ENCODE results near the gene PALD1. TPM values are rescaled to one million over a fixed set of nuclear protein-coding genes. Genes with fewer than 3 reads are reported as not detected.

The PALD1 gene
- total RNA-seq, 1 experiment from 2014 or later = 1.8 TPM

DNA sequence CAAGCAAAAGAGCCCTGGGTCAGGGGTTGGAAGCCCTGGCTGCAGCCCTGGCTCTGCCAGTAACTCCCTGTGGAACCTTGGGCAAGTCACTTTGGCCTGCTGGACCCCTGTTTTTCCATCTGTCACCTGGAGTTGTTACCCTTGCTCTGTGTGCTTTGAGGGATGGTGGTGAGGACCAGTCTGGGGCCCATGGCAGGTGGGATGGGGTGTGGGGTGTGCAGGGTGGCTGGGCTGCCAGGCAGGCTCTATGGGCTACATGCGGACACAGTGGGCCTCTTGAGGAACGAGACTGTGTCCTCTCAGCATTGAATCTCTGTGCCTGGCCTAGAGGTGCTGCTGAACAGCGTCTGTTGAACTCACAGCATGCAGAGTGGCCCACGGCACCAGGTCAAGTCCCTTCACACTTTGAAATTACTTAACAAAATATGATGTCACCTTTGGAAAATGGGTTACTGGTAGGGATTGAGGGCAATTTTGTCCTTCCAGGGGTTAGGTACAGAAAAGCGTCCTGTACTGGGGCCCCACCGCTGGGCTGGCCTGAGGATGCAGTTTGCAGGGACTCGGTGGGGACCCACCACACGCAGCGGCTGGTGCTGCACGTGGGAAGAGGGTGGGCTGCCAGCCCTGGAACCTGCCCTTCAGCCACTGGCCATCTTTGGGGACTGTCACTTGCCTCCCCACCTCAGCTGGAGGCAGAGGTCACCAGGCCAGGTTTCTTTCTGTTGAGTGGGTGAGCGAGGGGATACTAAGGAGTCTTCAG lies 78.7 kb downstream of the PALD1 start:
- in situ Hi-C loops (cut with HindIII; ENCODE audit: low pct_unique_long_range_greater_than_20kb, low sequenced_read_pairs) = no loop called here
- no peak for DNase-seq (ENCODE audit: low read depth, low spot score)

- no peak for DNase-seq (ENCODE audit: low read depth, low spot score)
- in situ Hi-C loops (cut with HindIII; ENCODE audit: low pct_unique_long_range_greater_than_20kb, low sequenced_read_pairs) = no loop called here
These were observed 79.3 kb downstream of the PALD1 start for GRCh38 chr10:70557876-70558275.

- in situ Hi-C loops (cut with HindIII; ENCODE audit: low pct_unique_long_range_greater_than_20kb, low sequenced_read_pairs) = no loop called here
- no peak for DNase-seq (ENCODE audit: low read depth, low spot score)
These were observed 79.7 kb downstream of the PALD1 start for GRCh38 chr10:70558295-70558694.

GRCh38 chr10:70558871-70559810 lies 80.6 kb downstream of the PALD1 start:
- peak; percentile 73 for DNase-seq (ENCODE audit: low read depth, low spot score)
- in situ Hi-C loops (cut with HindIII; ENCODE audit: low pct_unique_long_range_greater_than_20kb, low sequenced_read_pairs) = no loop called here

- in situ Hi-C loops (cut with HindIII; ENCODE audit: low pct_unique_long_range_greater_than_20kb, low sequenced_read_pairs) = no loop called here
These were observed 81.3 kb downstream of the PALD1 start for GRCh38 chr10:70559861-70560260.

GRCh38 chr10:70560511-70560941 lies 82.0 kb downstream of the PALD1 start:
- in situ Hi-C loops (cut with HindIII; ENCODE audit: low pct_unique_long_range_greater_than_20kb, low sequenced_read_pairs) = no loop called here
- DNase-seq (ENCODE audit: low read depth, low spot score) = no peak

More at GRCh38 chr10:70559861-70560260, 81.3 kb downstream of the PALD1 start:
- DNase-seq (ENCODE audit: low read depth, low spot score) = no peak

DNA sequence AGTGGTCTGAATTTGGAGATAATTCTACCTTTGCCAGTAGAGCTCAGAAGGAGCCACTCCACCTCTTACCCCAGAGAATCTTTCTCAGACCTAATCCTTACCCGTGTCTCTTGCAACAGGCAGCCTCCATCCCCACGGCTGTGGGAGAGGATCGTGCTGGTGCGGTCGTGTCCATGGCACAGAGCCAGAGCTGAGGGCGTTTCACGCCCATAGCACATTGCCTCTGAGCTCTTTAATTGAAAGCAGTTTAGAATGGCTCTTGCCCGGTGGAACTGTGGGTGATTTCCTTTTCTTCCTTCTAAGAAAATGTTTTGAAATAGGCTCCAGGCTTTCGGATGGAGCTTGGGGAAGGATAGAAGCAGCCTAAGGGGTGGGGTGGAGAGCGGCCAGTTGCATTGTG lies 82.5 kb downstream of the PALD1 start:
- no peak for DNase-seq (ENCODE audit: low read depth, low spot score)
- in situ Hi-C loops (cut with HindIII; ENCODE audit: low pct_unique_long_range_greater_than_20kb, low sequenced_read_pairs) = no loop called here

DNA sequence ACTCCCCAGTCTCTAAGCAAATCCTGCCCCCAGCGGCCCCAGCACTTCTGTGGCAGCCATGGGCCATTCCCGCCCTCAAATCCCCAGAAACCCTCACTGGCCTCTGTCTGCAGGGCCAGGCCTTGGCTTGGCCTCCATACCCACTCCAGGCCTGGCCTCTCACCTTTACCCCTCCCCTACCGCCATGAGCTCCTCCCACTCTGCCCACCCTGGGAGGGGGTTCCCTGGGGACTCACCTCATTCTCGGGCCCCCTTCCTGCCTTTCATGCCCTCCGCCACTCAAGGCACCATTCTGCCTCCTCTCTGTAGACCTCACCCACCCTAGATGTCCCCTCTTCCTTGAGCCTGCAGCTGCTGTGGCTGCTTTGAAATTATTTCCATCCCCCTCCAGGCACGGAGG lies 83.0 kb downstream of the PALD1 start:
- in situ Hi-C loops (cut with HindIII; ENCODE audit: low pct_unique_long_range_greater_than_20kb, low sequenced_read_pairs) = no loop called here
- no peak for DNase-seq (ENCODE audit: low read depth, low spot score)

DNA sequence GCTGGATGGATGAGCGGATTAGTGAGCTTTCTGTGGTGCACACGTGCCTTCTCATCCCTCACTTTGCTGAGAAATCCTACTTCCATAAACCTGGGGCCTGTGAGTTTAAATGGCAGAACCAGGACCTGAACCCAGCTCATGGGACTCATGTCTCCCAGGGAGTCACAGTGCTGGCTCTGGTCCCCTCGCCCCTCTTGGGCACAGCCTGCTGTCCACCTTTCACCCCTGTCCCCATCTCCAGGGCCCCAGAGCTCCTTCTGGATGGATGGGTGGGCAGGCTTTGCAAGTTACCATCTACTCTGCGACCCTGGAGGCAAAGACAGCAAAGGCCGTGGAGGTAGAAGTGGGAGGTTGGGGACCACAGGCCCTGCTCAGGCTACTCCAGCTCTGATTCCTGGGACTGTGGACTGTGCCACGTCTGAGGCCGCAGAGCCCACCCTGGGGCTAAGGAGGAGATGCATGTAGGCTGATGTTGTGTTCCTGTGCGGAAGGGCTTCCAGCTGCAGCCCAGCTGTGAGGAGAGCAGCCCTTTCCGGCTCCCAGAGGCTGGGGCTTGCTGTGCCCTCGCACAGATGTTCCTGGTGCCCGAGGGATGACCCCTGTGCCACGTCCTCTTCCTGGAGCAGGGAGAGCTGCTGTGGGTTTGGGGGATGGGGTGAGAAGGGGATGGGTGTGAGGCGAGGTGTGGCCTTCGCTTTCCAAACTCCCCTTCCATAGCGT lies 83.6 kb downstream of the PALD1 start:
- in situ Hi-C loops (cut with HindIII; ENCODE audit: low pct_unique_long_range_greater_than_20kb, low sequenced_read_pairs) = no loop called here
- DNase-seq (ENCODE audit: low read depth, low spot score) = no peak

GRCh38 chr10:70563230-70563629 lies 84.7 kb downstream of the PALD1 start:
- no peak for DNase-seq (ENCODE audit: low read depth, low spot score)
- in situ Hi-C loops (cut with HindIII; ENCODE audit: low pct_unique_long_range_greater_than_20kb, low sequenced_read_pairs) = no loop called here

- no peak for DNase-seq (ENCODE audit: low read depth, low spot score)
- in situ Hi-C loops (cut with HindIII; ENCODE audit: low pct_unique_long_range_greater_than_20kb, low sequenced_read_pairs) = no loop called here
These were observed 85.7 kb downstream of the PALD1 start for GRCh38 chr10:70564113-70564725.

DNA sequence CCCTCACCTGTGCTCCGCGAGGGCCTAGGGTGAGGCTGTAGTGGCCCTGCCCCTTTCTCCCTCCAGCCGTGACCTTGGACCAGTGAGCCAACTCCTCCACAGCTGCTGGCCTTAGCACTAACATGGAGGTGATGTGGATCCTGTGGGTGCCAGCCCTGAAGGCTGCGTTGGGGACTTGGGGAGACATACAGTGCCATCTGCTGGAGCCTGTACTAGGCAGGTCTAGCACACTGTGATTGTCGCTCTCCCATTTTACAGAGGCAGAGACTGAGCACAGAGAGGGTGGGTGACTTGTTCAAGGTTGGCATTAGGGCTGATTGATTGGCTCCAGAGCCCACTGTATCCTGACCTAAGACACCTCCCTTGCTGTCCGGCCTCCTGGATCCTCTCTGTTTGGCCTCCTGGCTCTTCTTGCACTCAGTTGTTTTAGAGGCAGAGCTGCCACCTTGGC lies 86.4 kb downstream of the PALD1 start:
- DNase-seq (ENCODE audit: low read depth, low spot score) = no peak
- in situ Hi-C loops (cut with HindIII; ENCODE audit: low pct_unique_long_range_greater_than_20kb, low sequenced_read_pairs) = no loop called here

DNA sequence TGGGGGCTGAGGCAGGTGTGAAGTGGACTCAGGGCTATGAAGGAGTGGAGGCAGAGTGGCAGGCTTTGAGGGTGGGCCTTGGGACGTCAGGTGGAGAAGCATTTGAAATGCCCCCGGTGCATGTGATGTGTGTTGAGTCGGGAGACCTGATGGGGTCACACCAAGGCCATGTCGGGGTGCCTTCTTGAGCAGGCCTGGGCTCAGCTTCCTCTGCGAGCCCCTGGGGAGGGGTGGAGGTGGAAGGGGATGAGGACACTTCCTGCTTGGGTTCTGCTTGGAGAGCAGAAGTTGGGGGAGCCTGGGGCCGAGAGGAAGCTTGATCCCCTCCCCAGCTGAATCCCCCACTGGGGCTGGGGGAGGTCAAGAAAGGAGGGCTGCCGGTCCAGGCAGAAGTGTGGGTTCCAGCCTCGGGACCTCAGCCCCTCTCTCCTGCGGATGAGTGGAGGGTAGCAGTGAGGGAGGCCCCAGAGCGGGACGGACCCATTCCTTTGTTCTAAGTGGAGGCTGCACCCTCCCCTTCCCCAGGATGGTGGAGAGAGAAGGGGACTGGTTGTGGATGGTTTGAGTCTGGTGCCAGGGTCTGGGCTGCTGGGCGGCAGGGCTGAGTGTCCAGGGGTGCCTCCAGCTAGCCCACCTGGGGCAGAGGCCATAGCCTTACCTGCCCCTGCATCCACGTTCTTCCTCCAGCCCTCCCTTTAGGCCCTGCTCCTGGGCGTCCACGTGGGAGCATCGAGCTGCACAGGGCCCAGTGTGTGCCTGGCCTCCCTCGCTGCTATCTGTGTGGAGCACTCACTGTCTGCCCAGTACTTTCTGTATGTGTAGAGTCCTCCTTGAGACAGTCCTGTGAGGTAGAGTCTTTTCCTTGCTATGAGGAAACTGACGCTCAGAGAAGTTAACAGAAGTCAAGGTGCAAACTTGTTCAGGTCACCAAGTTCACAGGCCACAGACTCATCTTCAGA lies 87.3 kb downstream of the PALD1 start:
- no peak for DNase-seq (ENCODE audit: low read depth, low spot score)
- in situ Hi-C loops (cut with HindIII; ENCODE audit: low pct_unique_long_range_greater_than_20kb, low sequenced_read_pairs) = no loop called here

DNA sequence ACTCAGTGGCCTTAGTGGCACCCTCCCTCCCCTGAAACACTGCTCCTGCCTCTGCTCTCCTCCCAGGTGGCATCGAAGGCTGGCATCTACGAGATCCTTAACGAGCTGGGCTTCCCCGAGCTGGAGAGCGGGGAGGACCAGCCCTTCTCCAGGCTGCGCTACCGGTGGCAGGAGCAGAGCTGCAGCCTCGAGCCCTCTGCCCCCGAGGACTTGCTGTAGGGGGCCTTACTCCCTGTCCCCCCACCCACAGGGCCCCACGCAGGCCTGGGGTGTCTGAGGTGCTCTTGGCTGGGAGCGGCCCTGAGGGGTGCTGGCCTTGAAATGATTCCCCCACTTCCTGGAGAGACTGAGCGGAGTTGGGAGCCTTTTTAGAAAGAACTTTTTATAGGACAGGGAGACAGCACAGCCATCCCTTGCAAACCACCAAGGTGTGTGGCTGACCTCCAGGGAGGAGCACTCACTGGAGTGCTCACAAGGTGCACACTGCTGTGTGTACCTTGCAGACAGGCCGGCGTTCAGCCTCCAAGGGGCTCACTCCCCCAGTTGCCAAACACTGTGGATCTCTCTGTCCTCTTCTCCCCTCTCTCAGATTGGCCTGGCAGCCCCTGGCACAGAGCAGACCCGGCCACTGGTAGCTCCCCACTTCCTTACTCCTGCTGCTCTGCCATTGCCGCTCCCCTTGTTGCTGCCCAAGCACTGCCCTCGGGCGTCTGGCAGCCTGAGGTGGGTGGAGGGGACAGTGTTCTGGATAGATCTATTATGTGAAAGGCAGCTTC lies 88.1 kb downstream of the PALD1 start:
- in situ Hi-C loops (cut with HindIII; ENCODE audit: low pct_unique_long_range_greater_than_20kb, low sequenced_read_pairs) = no loop called here
- no peak for DNase-seq (ENCODE audit: low read depth, low spot score)

GRCh38 chr10:70567603-70568002 lies 89.0 kb downstream of the PALD1 start:
- DNase-seq (ENCODE audit: low read depth, low spot score) = no peak
- in situ Hi-C loops (cut with HindIII; ENCODE audit: low pct_unique_long_range_greater_than_20kb, low sequenced_read_pairs) = no loop called here

DNA sequence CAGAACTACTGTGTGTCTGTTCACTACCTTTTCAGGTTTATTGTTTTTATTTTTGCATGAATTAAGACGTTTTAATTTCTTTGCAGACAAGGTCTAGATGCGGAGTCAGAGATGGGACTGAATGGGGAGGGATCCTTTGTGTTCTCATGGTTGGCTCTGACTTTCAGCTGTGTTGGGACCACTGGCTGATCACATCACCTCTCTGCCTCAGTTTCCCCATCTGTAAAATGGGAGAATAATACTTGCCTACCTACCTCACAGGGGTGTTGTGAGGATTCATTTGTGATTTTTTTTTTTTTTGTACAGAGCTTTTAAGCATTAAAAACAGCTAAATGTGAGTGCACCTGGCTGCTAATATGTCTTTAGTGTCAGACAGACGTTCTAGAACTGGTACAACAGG lies 89.5 kb downstream of the PALD1 start:
- no peak for DNase-seq (ENCODE audit: low read depth, low spot score)
- in situ Hi-C loops (cut with HindIII; ENCODE audit: low pct_unique_long_range_greater_than_20kb, low sequenced_read_pairs) = no loop called here
